Measurements from ENCODE around the gene OAS2.

OAS2 gene

DNA sequence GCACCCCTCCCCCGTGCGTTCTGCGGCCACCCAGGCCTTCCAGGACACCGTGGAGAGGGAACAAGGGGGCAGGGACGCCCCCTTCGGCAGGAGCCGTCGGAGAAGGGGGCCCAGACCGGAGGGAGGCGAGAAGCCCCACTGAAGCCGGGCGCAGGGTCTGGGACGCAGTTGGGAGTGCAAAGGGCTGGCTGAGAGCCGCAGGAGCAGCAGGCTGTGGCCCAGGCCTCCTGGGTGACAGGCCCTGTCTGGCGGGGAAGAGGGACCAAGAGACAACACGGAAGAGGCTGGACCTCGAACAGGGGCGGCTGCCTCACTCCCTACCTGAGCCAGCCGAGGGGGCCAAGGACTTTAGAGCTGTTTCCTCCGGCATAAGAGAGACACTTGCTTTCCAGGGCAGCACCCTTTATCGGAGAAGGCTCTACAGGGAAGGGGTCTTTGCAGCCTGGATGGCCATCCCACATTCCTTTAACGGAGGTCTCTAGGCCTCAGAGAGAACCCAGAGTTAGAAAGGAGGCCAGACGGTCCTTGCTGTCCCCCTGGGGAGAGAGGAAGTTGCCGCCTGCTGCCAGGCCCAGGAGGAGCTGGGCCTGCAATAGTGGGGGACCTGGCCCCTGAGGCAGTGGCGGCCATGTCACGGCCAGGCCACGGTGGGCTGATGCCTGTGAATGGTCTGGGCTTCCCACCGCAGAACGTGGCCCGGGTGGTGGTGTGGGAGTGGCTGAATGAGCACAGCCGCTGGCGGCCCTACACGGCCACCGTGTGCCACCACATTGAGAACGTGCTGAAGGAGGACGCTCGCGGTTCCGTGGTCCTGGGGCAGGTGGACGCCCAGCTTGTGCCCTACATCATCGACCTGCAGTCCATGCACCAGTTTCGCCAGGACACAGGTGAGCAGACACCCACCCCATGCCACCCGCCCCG is 79.5 kb downstream of the OAS2 start:
- DNase-seq (ENCODE audit: low read depth, low spot score): no peak

DNA sequence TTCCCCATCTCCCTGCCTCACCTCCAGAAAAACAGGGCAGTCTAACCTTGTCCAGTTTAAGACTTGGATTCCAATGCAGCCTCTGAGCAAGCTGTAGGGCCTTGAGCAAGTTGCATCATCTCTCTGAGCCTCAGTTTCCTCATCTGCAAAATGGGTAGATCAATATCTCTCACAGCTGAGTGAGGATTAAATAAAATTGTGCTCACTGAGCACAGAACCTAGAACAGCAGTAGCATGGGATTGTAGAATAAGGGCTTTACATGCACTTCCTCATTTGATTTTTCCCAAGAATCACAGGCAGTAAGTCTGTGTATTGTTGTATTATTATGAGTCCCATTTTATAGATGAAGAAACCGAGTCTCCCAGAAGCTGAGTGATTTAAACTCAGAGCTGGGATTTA is 80.2 kb downstream of the OAS2 start:
- no peak for DNase-seq (ENCODE audit: low read depth, low spot score)

DNA sequence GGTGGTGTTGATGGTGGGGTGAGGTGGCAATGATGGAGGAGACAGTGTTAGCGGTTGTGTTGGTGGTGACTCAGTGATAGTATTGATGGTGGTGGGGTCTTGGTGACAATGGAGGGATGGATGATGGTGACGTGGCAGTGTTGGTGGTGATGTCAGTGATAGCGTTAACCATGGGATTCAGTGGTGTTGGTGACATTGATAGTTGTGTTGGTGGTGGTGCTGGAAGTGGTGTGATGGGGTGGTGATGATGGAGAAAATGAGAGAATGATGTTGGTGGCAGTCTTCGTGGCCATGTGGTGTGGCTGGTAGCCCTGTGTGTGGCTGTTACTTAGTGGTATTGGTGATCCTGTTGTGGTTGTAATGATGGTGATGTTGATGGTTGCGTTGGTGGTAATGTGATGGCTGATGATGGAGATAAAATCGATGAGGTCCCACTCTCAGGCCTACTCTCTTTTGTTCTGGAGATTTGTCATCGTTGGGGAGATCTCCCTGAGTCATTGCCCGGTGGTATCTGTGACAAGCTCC is 80.8 kb downstream of the OAS2 start:
- DNase-seq (ENCODE audit: low read depth, low spot score): no peak

DNA sequence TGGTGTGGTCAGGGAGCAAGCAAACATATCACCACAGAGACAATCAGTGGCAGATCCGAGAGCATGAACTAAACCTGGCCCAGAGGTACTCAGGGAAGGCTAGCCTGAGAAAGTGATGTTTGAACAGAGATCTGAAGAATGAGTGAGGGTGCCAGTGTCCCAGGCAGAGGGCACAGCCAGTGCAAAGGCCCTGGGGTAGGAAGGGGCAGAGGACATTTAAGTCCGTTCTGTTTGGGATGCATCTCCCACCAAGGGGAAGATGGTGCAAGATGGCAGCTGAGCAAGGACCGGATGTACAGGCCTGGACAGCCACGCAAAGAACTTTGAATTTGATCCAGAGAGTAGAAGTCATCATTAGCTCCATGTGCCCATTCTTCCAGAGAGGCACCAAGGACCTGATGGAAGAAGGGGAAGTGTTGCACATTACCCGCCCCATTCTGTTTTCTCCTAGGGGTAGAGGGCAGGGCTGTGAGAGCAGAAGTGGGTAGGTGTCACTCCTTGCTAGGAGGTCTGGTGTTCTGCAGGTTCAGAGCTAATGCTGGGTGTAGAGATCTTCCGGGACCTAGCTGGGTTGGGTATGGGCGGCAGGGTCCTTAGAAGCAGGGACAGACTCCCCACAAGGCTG is 82.1 kb downstream of the OAS2 start:
- DNase-seq (ENCODE audit: low read depth, low spot score): no peak

DNA sequence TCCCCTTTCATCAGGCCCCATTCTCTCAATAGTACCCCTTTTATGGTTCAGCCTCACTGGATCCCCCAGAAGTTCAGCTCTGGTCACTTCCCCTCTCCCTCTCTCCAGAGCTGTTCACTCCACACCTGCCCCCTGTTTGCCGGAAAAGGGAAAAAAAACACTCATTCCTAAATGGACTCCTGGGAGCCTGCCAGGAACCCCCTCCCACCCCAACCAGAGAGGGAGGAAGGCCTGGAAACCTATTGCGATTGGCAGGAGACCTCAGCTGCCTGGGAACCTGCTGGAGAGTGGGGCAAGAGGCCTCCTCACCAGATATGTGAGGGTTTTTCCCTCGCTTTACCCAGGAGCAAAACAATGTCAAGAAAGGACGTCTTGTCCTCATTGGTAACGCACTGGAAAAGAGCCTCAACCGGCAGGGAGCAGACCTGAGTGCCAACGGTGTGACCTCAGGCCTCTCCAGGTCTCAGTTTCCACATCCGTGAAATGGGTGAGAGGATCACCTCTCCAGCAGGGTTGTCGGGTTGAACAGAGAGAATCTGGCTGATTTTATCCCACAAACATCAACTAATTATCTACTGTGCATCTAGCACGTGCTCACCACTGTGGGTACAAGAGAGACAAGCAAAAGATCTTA is 82.9 kb downstream of the OAS2 start:
- DNase-seq (ENCODE audit: low read depth, low spot score): no peak
